Upper lobe of left lung (tissue), 4 donors: ENCODE results near the gene DNAJB8.

Experiments
- EP300 ChIP-seq, 4 donors: sonication (generic); formaldehyde crosslinking; IDR thresholded peaks; one replicate each; pipeline ENCODE4 v1.5.1; 2017; ENCODE audit warnings: antibody characterized with exemption in 4 of 4, control low read depth in 2 of 4
- POLR2A ChIP-seq, 4 donors: fragments of 450-650 bp; IDR thresholded peaks; one replicate each; pipeline ENCODE4 v1.5.1; 2016 to 2017; ENCODE audit warnings: antibody characterized with exemption in 4 of 4, mild to moderate bottlenecking in 2 of 4
- POLR2AphosphoS5 ChIP-seq, 2 donors: sonication (generic); formaldehyde crosslinking; IDR thresholded peaks; one replicate each; pipeline ENCODE4 v1.5.1; 2017; ENCODE audit warnings: antibody characterized with exemption in 2 of 2
- TF ChIP-seq, protein P1 (sequence below), 6 experiments: fragments of 450-650 bp in 4 of 6; fragments of 200-600 bp in 2 of 6; sonication (generic) in 2 of 6; IDR thresholded peaks; one replicate each; pipeline ENCODE4 v1.5.1; 2016 to 2019; ENCODE audit warnings: antibody characterized with exemption in 6 of 6

DNA sequence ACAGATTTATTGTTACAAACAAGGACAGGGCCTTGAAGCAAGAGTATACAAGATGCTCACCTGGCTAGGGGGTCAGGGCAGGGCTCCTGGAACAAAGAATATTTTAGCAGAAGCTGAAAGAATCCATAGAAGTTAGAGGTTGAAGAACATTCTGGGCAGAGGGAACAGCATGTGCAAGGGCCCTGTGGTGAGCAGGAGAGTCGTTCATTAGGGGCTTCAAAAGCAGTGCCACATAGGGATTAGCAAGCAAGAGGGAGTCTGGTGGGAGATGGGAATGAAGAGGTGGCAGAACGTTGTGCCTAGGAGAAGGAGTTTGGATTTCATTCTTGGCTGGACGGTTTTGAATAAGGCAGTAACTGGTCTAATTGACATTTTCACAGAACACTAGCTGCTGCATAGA is 22.9 kb downstream of the DNAJB8 start:
- TF ChIP-seq, protein P1, sequence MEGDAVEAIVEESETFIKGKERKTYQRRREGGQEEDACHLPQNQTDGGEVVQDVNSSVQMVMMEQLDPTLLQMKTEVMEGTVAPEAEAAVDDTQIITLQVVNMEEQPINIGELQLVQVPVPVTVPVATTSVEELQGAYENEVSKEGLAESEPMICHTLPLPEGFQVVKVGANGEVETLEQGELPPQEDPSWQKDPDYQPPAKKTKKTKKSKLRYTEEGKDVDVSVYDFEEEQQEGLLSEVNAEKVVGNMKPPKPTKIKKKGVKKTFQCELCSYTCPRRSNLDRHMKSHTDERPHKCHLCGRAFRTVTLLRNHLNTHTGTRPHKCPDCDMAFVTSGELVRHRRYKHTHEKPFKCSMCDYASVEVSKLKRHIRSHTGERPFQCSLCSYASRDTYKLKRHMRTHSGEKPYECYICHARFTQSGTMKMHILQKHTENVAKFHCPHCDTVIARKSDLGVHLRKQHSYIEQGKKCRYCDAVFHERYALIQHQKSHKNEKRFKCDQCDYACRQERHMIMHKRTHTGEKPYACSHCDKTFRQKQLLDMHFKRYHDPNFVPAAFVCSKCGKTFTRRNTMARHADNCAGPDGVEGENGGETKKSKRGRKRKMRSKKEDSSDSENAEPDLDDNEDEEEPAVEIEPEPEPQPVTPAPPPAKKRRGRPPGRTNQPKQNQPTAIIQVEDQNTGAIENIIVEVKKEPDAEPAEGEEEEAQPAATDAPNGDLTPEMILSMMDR (IDR thresholded peaks at IDR 0.05) = no peak
- TF ChIP-seq POLR2AphosphoS5 (IDR thresholded peaks at IDR 0.05) (no peak), POLR2A (IDR thresholded peaks at IDR 0.05) (no peak), EP300 (IDR thresholded peaks at IDR 0.05) (no peak)
